ENCODE measurements around the gene RGSL1.

DNA sequence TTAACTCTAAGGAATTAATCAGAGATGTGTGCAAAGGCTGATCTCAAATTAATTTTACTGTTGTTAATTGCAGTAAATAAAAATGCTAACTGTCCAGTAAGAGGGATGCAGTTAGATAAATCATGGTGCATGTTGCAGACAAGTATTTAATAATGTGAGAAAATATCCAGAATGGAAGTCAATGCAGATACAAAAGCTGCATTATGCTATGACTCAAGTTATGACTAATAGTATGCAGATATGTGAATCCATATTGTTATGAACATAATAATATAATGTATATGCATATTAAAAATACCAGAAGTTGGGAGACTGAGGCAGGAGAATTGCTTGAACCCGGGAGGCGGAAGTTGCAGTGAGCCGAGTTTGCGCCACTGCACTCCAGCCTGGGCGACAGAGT, 117.7 kb downstream of the RGSL1 start:
- TF ChIP-seq, protein P1, sequence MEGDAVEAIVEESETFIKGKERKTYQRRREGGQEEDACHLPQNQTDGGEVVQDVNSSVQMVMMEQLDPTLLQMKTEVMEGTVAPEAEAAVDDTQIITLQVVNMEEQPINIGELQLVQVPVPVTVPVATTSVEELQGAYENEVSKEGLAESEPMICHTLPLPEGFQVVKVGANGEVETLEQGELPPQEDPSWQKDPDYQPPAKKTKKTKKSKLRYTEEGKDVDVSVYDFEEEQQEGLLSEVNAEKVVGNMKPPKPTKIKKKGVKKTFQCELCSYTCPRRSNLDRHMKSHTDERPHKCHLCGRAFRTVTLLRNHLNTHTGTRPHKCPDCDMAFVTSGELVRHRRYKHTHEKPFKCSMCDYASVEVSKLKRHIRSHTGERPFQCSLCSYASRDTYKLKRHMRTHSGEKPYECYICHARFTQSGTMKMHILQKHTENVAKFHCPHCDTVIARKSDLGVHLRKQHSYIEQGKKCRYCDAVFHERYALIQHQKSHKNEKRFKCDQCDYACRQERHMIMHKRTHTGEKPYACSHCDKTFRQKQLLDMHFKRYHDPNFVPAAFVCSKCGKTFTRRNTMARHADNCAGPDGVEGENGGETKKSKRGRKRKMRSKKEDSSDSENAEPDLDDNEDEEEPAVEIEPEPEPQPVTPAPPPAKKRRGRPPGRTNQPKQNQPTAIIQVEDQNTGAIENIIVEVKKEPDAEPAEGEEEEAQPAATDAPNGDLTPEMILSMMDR (IDR thresholded peaks at IDR 0.05), result no peak
- TF ChIP-seq POLR2A (IDR thresholded peaks at IDR 0.05), result no peak
